GM21390 (cell line): ENCODE results near the gene TAF6L.
"Not testable (repeated sequence)": the region's sequence is repeated elsewhere in the genome, so short reads cannot be mapped to it uniquely, and the experiment has no call there.

ENCODE experiments used
- ATAC-seq: cut with Tn5 transposase; IDR thresholded peaks from one replicate; pipeline ENCODE4 v1.9.1; 2021; ENCODE audit not compliant: unreplicated experiment

TAF6L gene

GRCh38 chr11:62771144-62772021, at the start of gene TAF6L:
TAF6L (plus strand) TSS chr11:62771396; CDS start chr11:62775784, 4,388 bp downstream.
- ATAC-seq = peak; percentile 80

- no peak for ATAC-seq
Observed at GRCh38 chr11:62721994-62722393, 49.2 kb upstream of the TAF6L start.

GRCh38 chr11:62724171-62724570, 47.0 kb upstream of the TAF6L start:
- no peak for ATAC-seq

- ATAC-seq = no peak
Observed at GRCh38 chr11:62725646-62726045, 45.5 kb upstream of the TAF6L start.

GRCh38 chr11:62726156-62726914, 44.9 kb upstream of the TAF6L start:
- no peak for ATAC-seq

GRCh38 chr11:62726915-62727164, 44.4 kb upstream of the TAF6L start:
- ATAC-seq = peak; percentile 12

- ATAC-seq = peak; percentile 69
Observed at GRCh38 chr11:62727165-62727871, 43.9 kb upstream of the TAF6L start, which contains the start of gene HNRNPUL2. HNRNPUL2 (minus strand) TSS chr11:62727457; CDS start chr11:62727156, 301 bp downstream.

- peak; percentile 49 for ATAC-seq
Observed at GRCh38 chr11:62727872-62728170, 43.4 kb upstream of the TAF6L start.

- peak; percentile 27 for ATAC-seq
Observed at GRCh38 chr11:62728171-62728988, 42.8 kb upstream of the TAF6L start, which contains the start of gene TTC9C. TTC9C (plus strand) TSS chr11:62728486; CDS start chr11:62728849, 363 bp downstream.

GRCh38 chr11:62730076-62730475, 41.1 kb upstream of the TAF6L start:
- ATAC-seq = not testable (repeated sequence)

GRCh38 chr11:62732830-62733229, 38.4 kb upstream of the TAF6L start:
- ATAC-seq = no peak

- ATAC-seq = no peak
Observed at GRCh38 chr11:62737196-62737595, 34.0 kb upstream of the TAF6L start.

GRCh38 chr11:62747475-62748160, 23.6 kb upstream of the TAF6L start:
- no peak for ATAC-seq

- ATAC-seq = not testable (repeated sequence)
Observed at GRCh38 chr11:62749931-62750330, 21.3 kb upstream of the TAF6L start.

- ATAC-seq = no peak
Observed at GRCh38 chr11:62752177-62752785, 18.9 kb upstream of the TAF6L start.

GRCh38 chr11:62752994-62753735, 18.0 kb upstream of the TAF6L start:
- no peak for ATAC-seq

GRCh38 chr11:62753736-62754603, 17.2 kb upstream of the TAF6L start, which contains the start of gene ZBTB3:
ZBTB3 (minus strand) TSS chr11:62754160; CDS start chr11:62753664, 496 bp downstream.
- peak; percentile 93 for ATAC-seq

- no peak for ATAC-seq
Observed at GRCh38 chr11:62755086-62755615, 16.0 kb upstream of the TAF6L start.
